Lower lobe of right lung (tissue), 2 donors: Measurements from ENCODE around the gene TRIP13. TPM values are rescaled to one million over a fixed set of nuclear protein-coding genes. Genes with fewer than 3 reads are reported as not detected.
A peak's percentile ranks its signal among the peaks of the same experiment; 100 is the strongest.

ENCODE experiments used
- ATAC-seq, 2 donors: fragments of 200-7000 bp; cut with Tn5 transposase; one replicate each; pipeline ENCODE4 v1.9.1; 2020 to 2022; ENCODE audit warnings: mild to moderate bottlenecking in 2 of 2, moderate library complexity in 2 of 2
- DNase-seq: peaks from one replicate; pipeline ENCODE4 v3.0.0-alpha.2; 2020
- H3K27ac ChIP-seq: fragments of 200-600 bp; one replicate; pipeline ENCODE4 v1.8.0; 2022
- H3K27me3 ChIP-seq: fragments of 200-600 bp; one replicate; pipeline ENCODE4 v1.8.0; 2022; ENCODE audit warnings: low read depth
- H3K36me3 ChIP-seq: fragments of 200-600 bp; one replicate; pipeline ENCODE4 v1.8.0; 2022; ENCODE audit warnings: mild to moderate bottlenecking
- H3K4me1 ChIP-seq: fragments of 200-600 bp; one replicate; pipeline ENCODE4 v1.8.0; 2022
- H3K4me3 ChIP-seq: fragments of 200-600 bp; one replicate; pipeline ENCODE4 v1.8.0; 2022; ENCODE audit warnings: mild to moderate bottlenecking
- H3K9me3 ChIP-seq: fragments of 200-600 bp; one replicate; pipeline ENCODE4 v1.8.0; 2022
- intact Hi-C: fragments of 100-400 bp; cut with DNase I; formaldehyde crosslinking; loops from one replicate; pipeline ENCODE4 v1.11.0; 2022
- total RNA-seq: library from RNA; stranded (reverse); fragmentation: NEBNext Ultra II Directional; extraction: Animal tissue kit (Norgen Biotek cat#: 25700); gene quantifications from one replicate; pipeline ENCODE4 v1.2.1, GENCODE V29; 2021
- TF ChIP-seq, protein P1 (sequence below): fragments of 200-600 bp; IDR thresholded peaks from one replicate; pipeline ENCODE4 v1.8.0; 2022; ENCODE audit warnings: antibody characterized with exemption, mild to moderate bottlenecking
- donor health status: DM: no; HTN: yes; CAD: no; lungs with severe emphysema.

Gene TRIP13
- total RNA-seq, 1 donor from 2014 or later = 1.0 TPM

DNA sequence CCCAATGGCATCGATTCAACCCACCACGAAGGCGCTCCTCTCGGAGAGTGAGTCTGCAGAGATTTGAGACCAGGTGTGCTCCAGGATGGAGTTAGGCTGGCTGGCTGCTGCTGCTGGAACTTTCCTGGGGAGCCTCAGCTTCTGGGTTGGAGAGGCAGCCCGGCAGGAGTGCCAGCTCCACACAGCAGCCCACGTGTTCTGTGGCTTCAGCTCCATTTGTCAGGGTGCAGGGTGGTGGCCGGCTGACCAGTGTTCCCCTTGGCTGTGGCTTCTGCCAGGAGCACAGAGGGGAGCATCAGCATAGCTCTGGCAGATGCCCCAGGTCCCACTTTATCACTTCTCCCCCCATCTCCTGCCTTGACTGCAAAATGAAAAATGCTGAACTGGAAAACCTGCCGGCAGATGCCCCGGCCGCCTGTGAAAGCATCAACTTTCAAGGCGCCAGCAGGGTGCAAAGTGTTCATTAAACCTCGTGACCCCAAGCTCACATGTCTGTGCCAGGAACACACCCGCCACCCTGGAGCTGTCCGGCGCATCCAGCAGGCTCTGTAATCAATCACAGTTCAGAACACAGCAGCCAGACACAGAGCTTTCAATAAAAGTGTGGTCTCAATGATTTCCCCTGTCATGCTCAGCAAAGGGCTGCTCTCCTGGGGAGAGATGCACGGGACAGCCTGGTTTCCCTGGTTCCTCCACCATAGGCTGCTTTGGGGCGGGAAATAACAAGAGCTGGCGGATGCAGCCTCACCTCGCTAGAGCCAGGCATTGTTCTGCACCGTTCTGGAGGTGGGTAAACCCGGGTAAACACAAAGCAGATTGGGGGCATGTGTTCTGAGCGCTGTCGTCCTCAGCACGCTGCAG is 53.2 kb downstream of the TRIP13 start:
- H3K36me3 ChIP-seq = no peaks in the 10 kb centered on the region
- ATAC-seq (no peak), DNase-seq (no peak)
- H3K4me1 ChIP-seq = peaks cover 27% of the 10 kb centered on the region
- H3K27me3 ChIP-seq = peaks cover 36% of the 10 kb centered on the region
- no peak overlapping the region for H3K4me3 ChIP-seq
- intact Hi-C loops = no loop called here
- no peaks in the 10 kb centered on the region for H3K9me3 ChIP-seq
- TF ChIP-seq, protein P1, sequence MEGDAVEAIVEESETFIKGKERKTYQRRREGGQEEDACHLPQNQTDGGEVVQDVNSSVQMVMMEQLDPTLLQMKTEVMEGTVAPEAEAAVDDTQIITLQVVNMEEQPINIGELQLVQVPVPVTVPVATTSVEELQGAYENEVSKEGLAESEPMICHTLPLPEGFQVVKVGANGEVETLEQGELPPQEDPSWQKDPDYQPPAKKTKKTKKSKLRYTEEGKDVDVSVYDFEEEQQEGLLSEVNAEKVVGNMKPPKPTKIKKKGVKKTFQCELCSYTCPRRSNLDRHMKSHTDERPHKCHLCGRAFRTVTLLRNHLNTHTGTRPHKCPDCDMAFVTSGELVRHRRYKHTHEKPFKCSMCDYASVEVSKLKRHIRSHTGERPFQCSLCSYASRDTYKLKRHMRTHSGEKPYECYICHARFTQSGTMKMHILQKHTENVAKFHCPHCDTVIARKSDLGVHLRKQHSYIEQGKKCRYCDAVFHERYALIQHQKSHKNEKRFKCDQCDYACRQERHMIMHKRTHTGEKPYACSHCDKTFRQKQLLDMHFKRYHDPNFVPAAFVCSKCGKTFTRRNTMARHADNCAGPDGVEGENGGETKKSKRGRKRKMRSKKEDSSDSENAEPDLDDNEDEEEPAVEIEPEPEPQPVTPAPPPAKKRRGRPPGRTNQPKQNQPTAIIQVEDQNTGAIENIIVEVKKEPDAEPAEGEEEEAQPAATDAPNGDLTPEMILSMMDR = no peak
- no peak overlapping the region for H3K27ac ChIP-seq

DNA sequence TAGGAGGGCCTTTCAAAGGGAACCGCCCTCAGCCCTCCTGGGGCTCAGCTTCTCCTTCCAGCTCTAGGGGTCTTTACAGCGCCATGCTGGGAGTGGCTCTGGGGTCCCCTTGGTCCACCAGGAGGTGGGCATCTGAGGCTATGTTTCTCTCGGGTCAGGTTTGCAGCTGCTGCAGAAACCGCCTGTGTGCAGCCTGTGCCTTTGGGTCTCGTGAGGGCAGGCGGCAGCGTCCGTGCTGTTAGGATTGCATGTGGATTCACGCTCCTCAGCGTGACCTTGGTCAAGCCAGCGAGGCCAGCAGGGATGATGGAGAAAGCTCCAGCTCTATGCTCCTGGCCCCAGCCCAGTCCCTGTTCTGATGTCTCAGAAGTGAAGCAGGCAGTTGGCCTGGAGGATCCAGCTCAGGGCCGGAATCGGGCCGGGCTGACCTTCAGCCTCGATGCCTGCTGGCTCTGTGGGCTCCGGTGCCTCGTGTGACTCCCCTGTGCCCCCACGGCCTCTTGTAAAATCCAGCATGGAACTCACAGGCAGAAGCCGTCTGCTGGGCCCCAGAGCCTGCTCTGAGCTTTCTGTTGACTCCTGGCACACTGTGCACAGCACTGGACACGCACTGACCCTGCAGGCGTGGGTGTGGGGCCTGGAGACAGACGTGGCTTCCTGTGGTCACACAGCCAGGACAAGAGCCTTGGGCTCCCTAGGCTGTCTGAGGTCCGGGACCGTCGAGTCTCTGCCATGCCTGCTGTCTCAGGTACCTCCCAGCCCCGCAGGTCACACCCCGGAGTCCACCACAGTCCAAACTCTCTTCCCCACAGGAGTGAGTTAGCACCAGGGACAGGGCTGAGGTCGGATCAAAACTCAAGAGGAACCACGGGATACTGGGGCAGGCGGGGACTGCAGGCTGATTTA is 54.3 kb downstream of the TRIP13 start:
- intact Hi-C loops = no loop called here
- TF ChIP-seq, protein P1 = no peak
- H3K36me3 ChIP-seq = no peaks in the 10 kb centered on the region
- DNase-seq (no peak), ATAC-seq (peak in 1 of 2 donors; percentile 18)
- H3K9me3 ChIP-seq = no peaks in the 10 kb centered on the region
- peaks cover 27% of the 10 kb centered on the region for H3K4me1 ChIP-seq
- peaks cover 36% of the 10 kb centered on the region for H3K27me3 ChIP-seq
- H3K27ac ChIP-seq = no peak overlapping the region
- H3K4me3 ChIP-seq = no peak overlapping the region

DNA sequence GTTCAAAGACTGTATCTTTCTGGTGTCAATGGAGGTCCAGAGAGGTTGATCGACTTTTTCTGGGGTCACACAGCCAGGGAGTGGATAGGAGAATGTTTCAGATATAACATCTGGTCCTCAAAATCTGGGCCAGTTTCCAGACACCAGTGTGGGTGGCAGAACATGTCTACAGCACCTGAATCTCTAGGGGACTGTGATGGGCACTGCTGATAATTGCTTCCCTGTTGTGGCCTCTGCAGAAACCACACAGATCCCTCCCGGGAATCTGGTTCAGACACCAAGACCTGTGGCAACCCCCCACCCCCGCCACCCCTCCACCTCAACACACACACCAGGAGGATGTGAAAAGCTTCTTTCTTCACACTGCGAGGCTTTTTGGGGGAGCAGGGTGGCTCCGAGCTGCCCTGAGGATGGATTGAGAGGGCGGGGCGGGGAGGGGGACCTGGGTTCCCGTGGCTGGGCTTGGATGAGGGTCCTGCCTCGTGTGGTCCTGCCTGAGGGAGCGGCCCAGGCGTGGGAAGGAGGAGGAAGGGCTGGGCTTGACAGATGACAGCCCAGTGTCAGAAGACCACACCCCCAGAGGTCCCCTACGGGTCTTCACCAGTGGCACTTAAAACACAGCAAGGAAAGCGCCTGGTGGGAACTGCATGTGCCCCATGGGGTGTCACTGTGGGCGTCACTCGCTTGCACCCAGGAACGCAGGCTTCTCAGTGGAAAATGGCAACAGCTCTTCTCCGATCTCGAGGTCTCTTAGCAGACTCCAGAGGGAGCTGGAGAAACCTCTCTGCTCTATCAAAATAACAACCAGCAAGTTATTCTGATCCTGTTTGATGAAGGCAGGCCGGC is 55.2 kb downstream of the TRIP13 start:
- H3K9me3 ChIP-seq = no peaks in the 10 kb centered on the region
- no peak overlapping the region for H3K4me3 ChIP-seq
- H3K4me1 ChIP-seq = peaks cover 27% of the 10 kb centered on the region
- no peak overlapping the region for H3K27ac ChIP-seq
- TF ChIP-seq, protein P1 = no peak
- peaks cover 41% of the 10 kb centered on the region for H3K27me3 ChIP-seq
- ATAC-seq (no peak), DNase-seq (no peak)
- intact Hi-C loops = no loop called here
- no peaks in the 10 kb centered on the region for H3K36me3 ChIP-seq

DNA sequence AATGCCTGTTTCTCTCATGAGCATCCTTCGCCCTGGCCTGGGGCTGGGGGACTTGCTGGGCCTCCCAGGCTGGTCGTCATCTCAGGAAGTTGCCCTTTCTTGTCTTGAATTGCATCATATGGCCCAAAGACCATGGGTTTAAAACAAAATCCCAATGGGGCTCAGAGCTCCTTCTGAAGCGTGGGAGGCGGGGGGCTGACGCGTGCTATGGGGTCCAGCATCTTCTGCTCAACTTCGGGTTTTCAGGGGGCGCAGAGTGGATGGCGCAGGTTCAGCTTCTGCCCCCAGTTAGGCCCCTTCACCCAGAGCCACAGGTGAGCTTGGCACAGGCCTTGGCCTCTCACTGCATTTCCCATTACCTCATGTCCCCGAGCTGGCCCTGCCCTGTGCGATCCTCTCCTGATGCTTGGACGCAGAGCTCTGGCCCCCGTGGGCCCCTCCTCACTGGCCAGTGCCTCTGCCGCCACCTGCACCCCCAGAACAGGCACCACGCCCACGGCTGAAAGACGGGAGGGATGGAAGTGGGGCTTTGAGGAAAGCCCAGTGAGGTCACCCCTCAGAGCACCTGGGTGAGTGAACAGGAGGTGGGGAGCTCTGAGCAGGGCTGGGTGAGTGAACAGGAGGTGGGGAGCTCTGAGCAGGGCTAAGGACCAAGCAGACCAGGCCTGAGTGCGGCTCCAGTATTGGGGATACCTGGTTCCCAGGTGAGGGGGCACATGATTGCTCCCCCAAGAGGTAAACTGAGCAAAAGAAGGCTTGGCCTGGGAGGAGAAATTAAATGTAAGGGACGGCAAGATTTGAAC is 56.0 kb downstream of the TRIP13 start:
- peaks cover 23% of the 10 kb centered on the region for H3K4me1 ChIP-seq
- TF ChIP-seq, protein P1 = no peak
- DNase-seq = no peak
- H3K4me3 ChIP-seq = no peak overlapping the region
- intact Hi-C loops = no loop called here
- no peaks in the 10 kb centered on the region for H3K36me3 ChIP-seq
- H3K9me3 ChIP-seq = no peaks in the 10 kb centered on the region
- no peak overlapping the region for H3K27ac ChIP-seq
- H3K27me3 ChIP-seq = peaks cover 41% of the 10 kb centered on the region
- ATAC-seq = no peak
